GM23248 (cell line): ENCODE data around the gene VLDLR. TPM values are rescaled to one million over a fixed set of nuclear protein-coding genes. Genes with fewer than 3 reads are reported as not detected.

Experiments
- DNase-seq: peaks from one replicate; pipeline ENCODE4 v3.0.0-alpha.2; 2015
- H2AFZ ChIP-seq: fragments of 200-600 bp; sonication (generic); 2 replicates; pipeline ENCODE4 v1.6.1; 2016; ENCODE audit warnings: antibody characterized with exemption
- H3F3A ChIP-seq: fragments of 200-600 bp; sonication (generic); 2 replicates; pipeline ENCODE4 v1.6.1; 2016; ENCODE audit warnings: mild to moderate bottlenecking, antibody characterized with exemption, mixed run types; ENCODE audit not compliant: insufficient read depth
- H3K27ac ChIP-seq: fragments of 200-600 bp; sonication (generic); 2 replicates; pipeline ENCODE4 v1.5.1; 2016; ENCODE audit warnings: mild to moderate bottlenecking
- H3K27me3 ChIP-seq: fragments of 200-600 bp; sonication (generic); replicated peaks from 2 replicates; pipeline ENCODE4 v1.6.1; 2016; ENCODE audit warnings: mild to moderate bottlenecking; ENCODE audit not compliant: insufficient read depth
- H3K36me3 ChIP-seq: fragments of 200-600 bp; sonication (generic); 2 replicates; pipeline ENCODE4 v1.6.1; 2016; ENCODE audit warnings: low read depth, mild to moderate bottlenecking
- H3K4me1 ChIP-seq: fragments of 200-600 bp; sonication (generic); 2 replicates; pipeline ENCODE4 v1.6.1; 2016; ENCODE audit warnings: mild to moderate bottlenecking; ENCODE audit not compliant: insufficient read depth
- H3K4me2 ChIP-seq: fragments of 200-600 bp; sonication (generic); one replicate; pipeline ENCODE4 v1.6.1; 2016; ENCODE audit warnings: mild to moderate bottlenecking; ENCODE audit not compliant: unreplicated experiment
- H3K4me3 ChIP-seq: fragments of 200-600 bp; sonication (generic); 2 replicates; pipeline ENCODE4 v1.5.1; 2016; ENCODE audit warnings: mild to moderate bottlenecking
- H3K79me2 ChIP-seq: fragments of 200-600 bp; sonication (generic); 2 replicates; pipeline ENCODE4 v1.6.1; 2016; ENCODE audit warnings: mild to moderate bottlenecking; ENCODE audit not compliant: insufficient read depth
- H3K9ac ChIP-seq: fragments of 200-600 bp; sonication (generic); 2 replicates; pipeline ENCODE4 v1.6.1; 2016; ENCODE audit warnings: mild to moderate bottlenecking
- H3K9me2 ChIP-seq: fragments of 200-600 bp; sonication (generic); 2 replicates; pipeline ENCODE4 v1.6.1; 2016; ENCODE audit warnings: mixed run types, mild to moderate bottlenecking, moderate library complexity; ENCODE audit not compliant: insufficient read depth
- H3K9me3 ChIP-seq: fragments of 200-600 bp; sonication (generic); one replicate; pipeline ENCODE4 v1.6.1; 2017; ENCODE audit warnings: low read depth
- H4K20me1 ChIP-seq: fragments of 200-600 bp; sonication (generic); 2 replicates; pipeline ENCODE4 v1.6.0; 2016; ENCODE audit not compliant: insufficient read depth
- EZH2 ChIP-seq: fragments of 200-600 bp; sonication (generic); IDR thresholded peaks from 2 replicates; pipeline ENCODE4 v1.6.1; 2018; ENCODE audit warnings: antibody characterized with exemption, mild to moderate bottlenecking; ENCODE audit not compliant: insufficient read depth, poor library complexity, severe bottlenecking
- EZH2phosphoT487 ChIP-seq: fragments of 200-600 bp; sonication (generic); IDR thresholded peaks from 2 replicates; pipeline ENCODE4 v1.6.1; 2018; ENCODE audit warnings: antibody characterized with exemption, moderate library complexity, mild to moderate bottlenecking, low read depth; ENCODE audit not compliant: insufficient read depth
- WGBS, 2 experiments: methylation state at CpG; one replicate each; pipeline ENCODE4 v1.1.6; 2015 to 2017; ENCODE audit warnings: low lambda C conversion rate in 2 of 2, low coverage in 1 of 2; ENCODE audit errors: missing lambda C conversion rate in 2 of 2; 5-methylcytosine and 5-hydroxymethylcytosine counted together
- in situ Hi-C: fragments of 300-500 bp; cut with MboI; formaldehyde crosslinking; loops from 2 replicates; pipeline ENCODE4 v1.15.0; 2020
- polyA plus RNA-seq: library from polyadenylated mRNA; unstranded; fragments of >200 nt; fragmentation: Nextera tagmentation; extraction: Ambion mirVana; gene quantifications from 2 replicates; pipeline ENCODE4 v1.2.1, GENCODE V29; 2016
- total RNA-seq: library from RNA; depleted of rRNA; stranded (reverse); fragments of >200 nt; shearing (Covaris generic); gene quantifications from 2 replicates; pipeline ENCODE4 v1.2.3, GENCODE V29; 2014; rRNA removed

Gene VLDLR
- total RNA-seq (28.7 and 29.2 TPM in 2 replicates), polyA plus RNA-seq (14.1 and 15.1 TPM in 2 replicates)

DNA sequence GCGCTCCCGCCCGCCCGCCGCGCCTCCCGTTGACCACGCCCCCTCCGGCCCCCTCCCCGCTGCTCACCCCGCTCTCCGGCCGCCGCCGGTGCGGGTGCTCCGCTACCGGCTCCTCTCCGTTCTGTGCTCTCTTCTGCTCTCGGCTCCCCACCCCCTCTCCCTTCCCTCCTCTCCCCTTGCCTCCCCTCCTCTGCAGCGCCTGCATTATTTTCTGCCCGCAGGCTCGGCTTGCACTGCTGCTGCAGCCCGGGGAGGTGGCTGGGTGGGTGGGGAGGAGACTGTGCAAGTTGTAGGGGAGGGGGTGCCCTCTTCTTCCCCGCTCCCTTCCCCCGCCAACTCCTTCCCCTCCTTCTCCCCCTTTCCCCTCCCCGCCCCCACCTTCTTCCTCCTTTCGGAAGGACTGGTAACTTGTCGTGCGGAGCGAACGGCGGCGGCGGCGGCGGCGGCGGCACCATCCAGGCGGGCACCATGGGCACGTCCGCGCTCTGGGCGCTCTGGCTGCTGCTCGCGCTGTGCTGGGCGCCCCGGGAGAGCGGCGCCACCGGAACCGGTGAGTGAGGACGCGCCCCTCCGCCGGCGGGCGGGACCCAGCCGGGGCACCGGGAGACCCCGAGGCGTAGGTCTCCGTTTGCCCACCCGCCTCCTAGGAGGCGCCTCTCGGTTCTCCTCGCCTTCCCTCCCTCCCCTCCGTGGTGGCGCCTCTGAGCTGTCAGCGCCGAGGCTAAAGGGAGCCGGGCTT lies at the start of gene VLDLR:
VLDLR (plus strand) TSS at position 66 of the 739 bp plus-strand sequence; CDS start at position 469, 403 bp downstream.
- H3K27ac ChIP-seq: peak within 1 kb of the TSS; percentile 69
- H4K20me1 ChIP-seq: no peaks in the 10 kb centered on the region
- H3K9ac ChIP-seq: peak within 1 kb of the TSS; percentile 80
- TF ChIP-seq EZH2 (no peak), EZH2phosphoT487 (no peak)
- peak within 1 kb of the TSS; percentile 83 for H3K4me3 ChIP-seq
- H3K79me2 ChIP-seq: peaks cover 40% of the 10 kb centered on the region
- peaks cover 6% of the 10 kb centered on the region; the same call in 1 of the 2 replicates for H3K4me1 ChIP-seq
- peak within 1 kb of the TSS; percentile 90 for H2AFZ ChIP-seq
- peak within 1 kb of the TSS; percentile 85 for H3K4me2 ChIP-seq
- in situ Hi-C loops: no loop called here
- 2% methylated on average over 7 to 57 of the region's 72 CpGs for WGBS, 2 experiments
- peaks cover 13% of the 10 kb centered on the region; the same call in 1 of the 2 replicates for H3F3A ChIP-seq
- H3K9me2 ChIP-seq: no peaks in the 10 kb centered on the region
- no peaks in the 10 kb centered on the region for H3K9me3 ChIP-seq
- no peaks in the 10 kb centered on the region for H3K36me3 ChIP-seq
- H3K27me3 ChIP-seq: no peaks in the 10 kb centered on the region
- DNase-seq: peak; percentile 68

DNA sequence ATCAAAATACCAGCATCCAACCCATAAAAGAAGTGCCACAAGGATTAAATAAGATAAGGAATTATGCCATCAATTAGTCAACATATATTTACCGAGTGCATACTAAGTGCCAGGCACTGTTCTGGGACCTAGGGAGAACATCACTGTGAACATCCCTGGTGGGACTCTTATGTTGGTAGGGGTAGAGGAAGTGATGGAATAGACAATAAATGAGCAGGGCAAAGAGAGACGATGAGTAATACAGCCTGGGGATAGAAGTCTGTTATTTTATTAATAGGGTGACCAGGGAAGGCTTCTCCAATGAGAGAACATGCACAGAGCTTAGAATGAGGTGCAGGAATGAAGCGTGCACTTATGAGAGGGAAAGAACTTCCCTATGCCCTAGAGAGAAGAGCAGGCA lies 47.4 kb upstream of the VLDLR start:
- Histone ChIP-seq H3K4me1 (peaks cover 8% of the 10 kb centered on the region; the same call in 1 of the 2 replicates), H3K4me2 (no peak overlapping the region), H3K9me2 (no peaks in the 10 kb centered on the region), H3K27ac (no peak overlapping the region), H3K9ac (no peak overlapping the region), H3K9me3 (no peaks in the 10 kb centered on the region), H3K79me2 (no peaks in the 10 kb centered on the region), H2AFZ (no peak overlapping the region), H3K27me3 (no peaks in the 10 kb centered on the region), H3K36me3 (no peaks in the 10 kb centered on the region), H3F3A (no peaks in the 10 kb centered on the region), H4K20me1 (no peaks in the 10 kb centered on the region), H3K4me3 (no peak overlapping the region)
- DNase-seq: peak; percentile 16
- 84 to 85% methylated on average over 3 of the region's 3 CpGs for WGBS, 2 experiments
- TF ChIP-seq EZH2phosphoT487 (no peak), EZH2 (no peak)
- in situ Hi-C loops: no loop called here

GRCh38 chr9:2576631-2577030 lies 45.0 kb upstream of the VLDLR start:
- DNase-seq: no peak
- H3K4me3 ChIP-seq: no peak overlapping the region
- H3K9me3 ChIP-seq: no peaks in the 10 kb centered on the region
- 95 to 100% methylated on average over 2 of the region's 2 CpGs for WGBS, 2 experiments
- no peaks in the 10 kb centered on the region for H3K27me3 ChIP-seq
- no peaks in the 10 kb centered on the region for H3K4me1 ChIP-seq
- H3K4me2 ChIP-seq: no peak overlapping the region
- H3K36me3 ChIP-seq: no peaks in the 10 kb centered on the region
- H3F3A ChIP-seq: no peaks in the 10 kb centered on the region
- no peaks in the 10 kb centered on the region for H3K79me2 ChIP-seq
- in situ Hi-C loops: no loop called here
- no peaks in the 10 kb centered on the region for H4K20me1 ChIP-seq
- H2AFZ ChIP-seq: no peak overlapping the region
- no peak overlapping the region for H3K9ac ChIP-seq
- no peak overlapping the region for H3K27ac ChIP-seq
- TF ChIP-seq EZH2phosphoT487 (no peak), EZH2 (no peak)
- H3K9me2 ChIP-seq: no peaks in the 10 kb centered on the region

DNA sequence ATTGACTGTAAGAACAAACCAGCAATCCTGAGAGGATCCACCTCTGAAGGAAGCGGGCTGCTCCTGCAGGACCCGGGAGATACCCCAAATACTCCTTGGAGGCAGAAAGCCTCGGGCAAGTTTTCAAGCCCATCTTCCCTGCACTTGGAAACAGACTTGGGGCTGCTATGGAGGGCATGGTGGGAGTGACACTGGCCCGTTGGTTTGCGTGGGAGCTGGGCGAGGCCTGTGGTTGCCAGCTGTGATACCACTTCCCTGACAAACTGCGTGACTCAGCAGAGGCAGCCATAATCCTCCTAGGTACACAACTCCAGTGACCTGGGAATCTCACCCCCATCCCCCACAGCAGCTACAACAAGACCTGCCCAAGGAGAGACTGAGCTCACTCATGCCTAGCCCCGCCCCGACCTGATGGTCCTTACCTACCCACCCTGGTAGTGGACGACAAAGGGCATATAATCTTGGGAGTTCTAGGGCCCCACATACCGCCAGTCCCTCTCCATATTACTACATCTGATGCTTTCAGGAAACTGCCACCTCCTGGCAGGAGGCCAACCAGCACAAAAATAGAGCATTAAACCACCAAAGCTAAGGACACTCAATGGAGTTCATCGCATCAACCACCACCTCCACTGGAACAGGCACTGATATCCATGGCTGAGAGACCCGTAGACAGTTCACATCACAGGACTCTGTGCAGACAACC lies 38.1 kb upstream of the VLDLR start:
- in situ Hi-C loops: no loop called here
- Histone ChIP-seq H3K4me1 (no peaks in the 10 kb centered on the region), H3K4me3 (no peak overlapping the region), H3K9ac (no peak overlapping the region), H3K4me2 (no peak overlapping the region), H3K27me3 (no peaks in the 10 kb centered on the region), H4K20me1 (no peaks in the 10 kb centered on the region), H2AFZ (no peak overlapping the region), H3K79me2 (no peaks in the 10 kb centered on the region), H3K9me3 (no peaks in the 10 kb centered on the region), H3K9me2 (no peaks in the 10 kb centered on the region), H3F3A (no peaks in the 10 kb centered on the region), H3K36me3 (no peaks in the 10 kb centered on the region), H3K27ac (no peak overlapping the region)
- no peak for DNase-seq
- WGBS, 2 experiments: 89% methylated on average over 12 to 13 of the region's 13 CpGs
- TF ChIP-seq EZH2 (no peak), EZH2phosphoT487 (no peak)
